Upper lobe of right lung (tissue), 1 donor: ENCODE results near the gene ESR2. TPM values are rescaled to one million over a fixed set of nuclear protein-coding genes. Genes with fewer than 3 reads are reported as not detected.
A peak's percentile ranks its signal among the peaks of the same experiment; 100 is the strongest.

Source experiments
- ATAC-seq: fragments of 200-7000 bp; cut with Tn5 transposase; one replicate; pipeline ENCODE4 v1.9.1; 2020; ENCODE audit warnings: mild to moderate bottlenecking, moderate library complexity
- DNase-seq: peaks from one replicate; pipeline ENCODE4 v3.0.0-alpha.2; 2020
- H3K27ac ChIP-seq: fragments of 200-600 bp; one replicate; pipeline ENCODE4 v1.8.0; 2022
- H3K27me3 ChIP-seq: fragments of 200-600 bp; one replicate; pipeline ENCODE4 v1.8.0; 2022; ENCODE audit warnings: mild to moderate bottlenecking
- H3K36me3 ChIP-seq: fragments of 200-600 bp; one replicate; pipeline ENCODE4 v1.8.0; 2022
- H3K4me1 ChIP-seq: fragments of 200-600 bp; one replicate; pipeline ENCODE4 v1.8.0; 2022
- H3K4me3 ChIP-seq: fragments of 200-600 bp; one replicate; pipeline ENCODE4 v1.8.0; 2022; ENCODE audit warnings: mild to moderate bottlenecking
- H3K9me3 ChIP-seq: fragments of 200-600 bp; one replicate; pipeline ENCODE4 v1.8.0; 2022
- intact Hi-C: fragments of 100-400 bp; cut with DNase I; formaldehyde crosslinking; loops from one replicate; pipeline ENCODE4 v1.11.0; 2022
- total RNA-seq: library from RNA; stranded (reverse); fragmentation: NEBNext Ultra II Directional; extraction: Animal tissue kit (Norgen Biotek cat#: 25700); gene quantifications from one replicate; pipeline ENCODE4 v1.2.1, GENCODE V29; 2021
- TF ChIP-seq, protein P1 (sequence below): fragments of 200-600 bp; IDR thresholded peaks from one replicate; pipeline ENCODE4 v1.8.0; 2022; ENCODE audit warnings: antibody characterized with exemption
- donor health status: DM: no; HTN: yes; CAD: no; lungs with severe emphysema.

The ESR2 gene
- total RNA-seq, 1 donor from 2014 or later = 1.3 TPM

DNA sequence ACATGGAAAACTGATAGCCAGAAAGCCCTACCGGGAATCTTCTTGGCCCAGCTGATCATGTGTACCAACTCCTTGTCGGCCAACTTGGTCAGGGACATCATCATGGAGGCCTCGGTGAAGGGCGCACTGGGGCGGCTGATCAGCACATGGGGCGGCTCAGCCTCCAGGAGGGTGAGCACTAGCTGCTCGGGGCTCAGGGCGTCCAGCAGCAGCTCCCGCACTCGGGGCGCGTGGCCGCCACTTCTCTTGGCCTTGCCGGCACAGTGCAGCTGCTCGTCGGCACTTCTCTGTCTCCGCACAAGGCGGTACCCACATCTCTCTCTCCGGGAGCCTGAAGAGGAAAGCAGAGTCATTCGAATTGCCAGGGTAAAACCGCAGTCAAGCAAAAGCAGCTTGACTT is 33.8 kb downstream of the ESR2 start:
- Histone ChIP-seq H3K4me3 (no peak overlapping the region), H3K27me3 (no peaks in the 10 kb centered on the region), H3K36me3 (no peaks in the 10 kb centered on the region), H3K4me1 (no peaks in the 10 kb centered on the region), H3K27ac (no peak overlapping the region), H3K9me3 (no peaks in the 10 kb centered on the region)
- intact Hi-C loops = no loop called here
- ATAC-seq (peak; percentile 32), DNase-seq (no peak)
- TF ChIP-seq, protein P1, sequence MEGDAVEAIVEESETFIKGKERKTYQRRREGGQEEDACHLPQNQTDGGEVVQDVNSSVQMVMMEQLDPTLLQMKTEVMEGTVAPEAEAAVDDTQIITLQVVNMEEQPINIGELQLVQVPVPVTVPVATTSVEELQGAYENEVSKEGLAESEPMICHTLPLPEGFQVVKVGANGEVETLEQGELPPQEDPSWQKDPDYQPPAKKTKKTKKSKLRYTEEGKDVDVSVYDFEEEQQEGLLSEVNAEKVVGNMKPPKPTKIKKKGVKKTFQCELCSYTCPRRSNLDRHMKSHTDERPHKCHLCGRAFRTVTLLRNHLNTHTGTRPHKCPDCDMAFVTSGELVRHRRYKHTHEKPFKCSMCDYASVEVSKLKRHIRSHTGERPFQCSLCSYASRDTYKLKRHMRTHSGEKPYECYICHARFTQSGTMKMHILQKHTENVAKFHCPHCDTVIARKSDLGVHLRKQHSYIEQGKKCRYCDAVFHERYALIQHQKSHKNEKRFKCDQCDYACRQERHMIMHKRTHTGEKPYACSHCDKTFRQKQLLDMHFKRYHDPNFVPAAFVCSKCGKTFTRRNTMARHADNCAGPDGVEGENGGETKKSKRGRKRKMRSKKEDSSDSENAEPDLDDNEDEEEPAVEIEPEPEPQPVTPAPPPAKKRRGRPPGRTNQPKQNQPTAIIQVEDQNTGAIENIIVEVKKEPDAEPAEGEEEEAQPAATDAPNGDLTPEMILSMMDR = no peak

DNA sequence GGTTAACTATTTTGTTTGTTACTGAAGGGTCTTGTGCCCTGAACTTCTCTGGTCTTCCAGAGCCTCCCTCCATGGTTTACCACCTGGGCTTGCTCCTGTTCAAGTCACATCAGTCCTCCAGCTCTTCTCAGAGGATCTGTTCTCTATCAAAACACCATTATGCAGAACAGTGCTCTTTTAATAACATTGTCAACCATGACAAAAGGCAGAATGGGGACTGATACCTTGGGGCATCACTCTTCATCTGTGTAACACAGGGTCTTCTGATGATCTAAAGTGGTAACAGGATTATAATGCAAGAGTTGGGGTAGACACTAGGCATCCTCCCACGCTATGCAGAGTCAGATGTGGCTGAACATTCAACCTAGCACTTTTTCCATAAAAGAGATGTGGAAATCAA is 38.4 kb downstream of the ESR2 start:
- ATAC-seq = no peak

DNA sequence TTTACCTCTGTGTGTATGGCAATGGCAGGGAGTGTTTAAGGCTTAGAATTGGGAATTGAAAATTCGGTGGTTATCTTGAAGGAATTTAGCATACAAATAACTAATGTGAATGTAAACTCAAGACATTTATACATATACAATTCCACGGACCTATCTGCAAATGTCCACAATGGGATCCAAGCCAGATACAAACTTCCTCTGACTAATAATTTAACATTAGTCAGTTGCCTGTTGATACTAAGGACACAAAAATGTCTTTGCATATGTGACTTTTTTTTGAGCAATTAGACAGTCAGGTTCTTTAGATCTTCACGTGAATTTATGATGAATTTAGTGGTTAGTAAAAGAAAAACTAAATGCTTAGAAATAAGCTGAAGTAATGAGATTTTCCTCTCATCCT is 40.5 kb downstream of the ESR2 start:
- no peaks in the 10 kb centered on the region for H3K27me3 ChIP-seq
- DNase-seq = no peak
- intact Hi-C loops = no loop called here
- H3K27ac ChIP-seq = no peak overlapping the region
- no peaks in the 10 kb centered on the region for H3K4me1 ChIP-seq
- ATAC-seq = no peak
- no peaks in the 10 kb centered on the region for H3K9me3 ChIP-seq
- no peak overlapping the region for H3K4me3 ChIP-seq
- H3K36me3 ChIP-seq = no peaks in the 10 kb centered on the region
- TF ChIP-seq, protein P1 = no peak

More for the DNA sequence above, 38.4 kb downstream of the ESR2 start:
- no peaks in the 10 kb centered on the region for H3K4me1 ChIP-seq
- TF ChIP-seq, protein P1 = no peak
- H3K27ac ChIP-seq = no peak overlapping the region
- intact Hi-C loops = no loop called here
- no peaks in the 10 kb centered on the region for H3K27me3 ChIP-seq
- no peak for DNase-seq
- H3K4me3 ChIP-seq = no peak overlapping the region
- no peaks in the 10 kb centered on the region for H3K36me3 ChIP-seq
- H3K9me3 ChIP-seq = no peaks in the 10 kb centered on the region

DNA sequence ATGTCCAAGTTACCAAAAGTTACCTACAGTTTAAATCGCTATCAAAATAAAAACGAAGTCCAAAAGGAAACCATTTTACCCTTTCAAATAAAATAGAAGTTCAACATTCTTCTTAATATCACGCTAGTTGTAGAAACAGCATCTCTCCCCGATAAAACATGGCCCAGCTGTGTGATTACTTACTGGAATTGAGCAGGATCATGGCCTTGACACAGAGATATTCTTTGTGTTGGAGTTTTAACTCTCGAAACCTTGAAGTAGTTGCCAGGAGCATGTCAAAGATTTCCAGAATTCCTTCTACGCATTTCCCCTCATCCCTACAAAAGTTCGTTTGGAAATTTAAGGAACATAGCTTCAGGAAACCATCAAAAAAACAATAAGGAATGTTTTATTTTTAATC is 44.8 kb downstream of the ESR2 start:
- Histone ChIP-seq H3K4me1 (no peaks in the 10 kb centered on the region), H3K27ac (no peak overlapping the region), H3K36me3 (no peaks in the 10 kb centered on the region), H3K9me3 (no peaks in the 10 kb centered on the region), H3K4me3 (no peak overlapping the region), H3K27me3 (no peaks in the 10 kb centered on the region)
- TF ChIP-seq, protein P1 = no peak
- ATAC-seq (no peak), DNase-seq (no peak)
- intact Hi-C loops = no loop called here

DNA sequence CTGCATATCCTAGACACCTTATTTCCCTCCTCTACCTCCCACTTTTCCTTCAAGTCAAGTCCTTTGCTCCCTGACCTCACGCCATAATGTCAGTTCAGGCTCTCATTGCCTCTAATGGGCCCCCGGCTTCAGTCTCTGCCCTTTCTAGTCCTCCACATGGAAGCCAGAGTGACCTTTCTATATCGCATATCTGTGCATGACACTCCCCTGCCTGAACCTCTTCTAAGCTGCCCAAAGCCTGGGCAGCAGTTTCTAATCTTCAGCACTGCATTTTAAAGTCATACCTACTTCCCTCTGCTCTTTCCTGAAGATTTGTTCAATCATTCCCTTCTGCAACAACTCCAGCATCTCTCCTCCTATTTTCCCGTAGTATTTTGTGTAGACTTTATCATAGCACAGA is 45.5 kb downstream of the ESR2 start:
- H3K27ac ChIP-seq = no peak overlapping the region
- no peak for ATAC-seq
- H3K4me3 ChIP-seq = no peak overlapping the region
- TF ChIP-seq, protein P1 = no peak
- intact Hi-C loops = no loop called here
- no peaks in the 10 kb centered on the region for H3K9me3 ChIP-seq
- no peak for DNase-seq
- H3K4me1 ChIP-seq = no peaks in the 10 kb centered on the region
- H3K36me3 ChIP-seq = no peaks in the 10 kb centered on the region
- H3K27me3 ChIP-seq = no peaks in the 10 kb centered on the region

DNA sequence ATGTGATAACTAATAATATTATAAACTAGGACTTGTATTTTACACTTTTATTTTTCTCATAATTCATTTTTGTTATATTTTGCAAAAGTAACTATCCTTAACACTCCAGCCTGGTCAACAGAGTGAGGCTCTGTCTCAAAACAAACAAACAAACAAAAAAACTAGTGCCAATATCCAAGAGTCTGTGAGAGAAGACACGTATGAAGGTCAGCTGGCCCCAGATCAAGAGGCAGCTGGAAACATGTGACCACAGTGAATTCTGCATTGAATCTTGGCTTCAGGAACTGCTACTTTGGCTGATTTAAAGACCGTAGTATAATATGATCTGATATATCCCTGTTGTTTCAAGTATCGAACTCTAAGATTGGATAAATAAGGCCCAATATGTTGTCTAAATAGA is 47.0 kb downstream of the ESR2 start:
- DNase-seq (no peak), ATAC-seq (no peak)
- Histone ChIP-seq H3K27ac (no peak overlapping the region), H3K4me3 (no peak overlapping the region), H3K9me3 (no peaks in the 10 kb centered on the region), H3K27me3 (no peaks in the 10 kb centered on the region), H3K4me1 (no peaks in the 10 kb centered on the region), H3K36me3 (no peaks in the 10 kb centered on the region)
- TF ChIP-seq, protein P1 = no peak
- intact Hi-C loops = no loop called here
